ENCODE measurements around the gene CA4.

Gene CA4

DNA sequence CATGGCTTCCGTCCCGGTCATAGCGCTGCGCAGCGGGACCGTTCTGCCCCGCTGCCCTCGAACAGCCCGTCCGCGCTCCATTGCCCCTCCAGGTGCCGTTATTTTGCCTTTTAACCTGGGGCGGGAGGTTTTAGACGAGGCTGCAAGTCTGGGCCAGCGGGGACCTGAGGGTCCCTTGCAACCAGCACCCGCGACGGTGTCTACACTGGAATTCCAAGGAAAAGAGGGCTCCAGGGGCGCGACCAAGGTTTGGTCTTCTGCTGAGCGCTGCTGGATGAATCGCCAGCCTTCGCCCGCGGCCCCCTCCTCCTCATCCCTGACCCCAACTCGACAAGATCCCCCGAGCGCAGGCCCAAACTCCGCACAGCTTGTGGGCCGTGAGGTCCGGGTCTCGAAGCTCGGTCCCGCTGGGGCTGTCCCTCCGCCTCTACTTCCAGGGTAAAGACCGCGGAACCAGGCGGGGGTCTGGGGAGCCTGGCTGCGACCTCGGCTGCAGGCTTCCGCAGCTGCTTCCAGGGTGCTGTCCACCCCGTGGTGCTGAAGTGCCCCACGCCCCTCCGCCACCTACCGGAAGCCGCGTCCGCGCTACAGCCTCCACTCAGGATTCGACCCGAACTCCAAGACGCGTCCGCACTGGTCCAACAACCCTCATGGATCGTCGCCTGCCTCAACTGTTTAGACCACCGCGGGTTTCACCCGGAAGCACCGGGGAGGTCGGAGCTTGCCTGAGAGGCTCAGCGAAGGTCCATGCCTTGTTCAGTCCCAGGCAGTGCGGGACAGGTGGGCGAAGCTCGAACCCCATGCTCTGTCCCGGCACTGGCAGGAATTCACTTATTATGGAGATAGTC, 10.1 kb upstream of the CA4 start:
- H3K4me3 ChIP-seq (ENCODE audit: low read depth, low read length) = no peak overlapping the region
- TF ChIP-seq MYC (IDR thresholded peaks at IDR 0.05; ENCODE audit: low read depth, low read length) (no peak), POLR2A (IDR thresholded peaks at IDR 0.05; ENCODE audit: extremely low read depth, insufficient read length) (no peak)
- TF ChIP-seq, protein P1, sequence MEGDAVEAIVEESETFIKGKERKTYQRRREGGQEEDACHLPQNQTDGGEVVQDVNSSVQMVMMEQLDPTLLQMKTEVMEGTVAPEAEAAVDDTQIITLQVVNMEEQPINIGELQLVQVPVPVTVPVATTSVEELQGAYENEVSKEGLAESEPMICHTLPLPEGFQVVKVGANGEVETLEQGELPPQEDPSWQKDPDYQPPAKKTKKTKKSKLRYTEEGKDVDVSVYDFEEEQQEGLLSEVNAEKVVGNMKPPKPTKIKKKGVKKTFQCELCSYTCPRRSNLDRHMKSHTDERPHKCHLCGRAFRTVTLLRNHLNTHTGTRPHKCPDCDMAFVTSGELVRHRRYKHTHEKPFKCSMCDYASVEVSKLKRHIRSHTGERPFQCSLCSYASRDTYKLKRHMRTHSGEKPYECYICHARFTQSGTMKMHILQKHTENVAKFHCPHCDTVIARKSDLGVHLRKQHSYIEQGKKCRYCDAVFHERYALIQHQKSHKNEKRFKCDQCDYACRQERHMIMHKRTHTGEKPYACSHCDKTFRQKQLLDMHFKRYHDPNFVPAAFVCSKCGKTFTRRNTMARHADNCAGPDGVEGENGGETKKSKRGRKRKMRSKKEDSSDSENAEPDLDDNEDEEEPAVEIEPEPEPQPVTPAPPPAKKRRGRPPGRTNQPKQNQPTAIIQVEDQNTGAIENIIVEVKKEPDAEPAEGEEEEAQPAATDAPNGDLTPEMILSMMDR (IDR thresholded peaks at IDR 0.05; ENCODE audit: low read depth, low read length) = peak; percentile 54
- TF ChIP-seq, protein P2, sequence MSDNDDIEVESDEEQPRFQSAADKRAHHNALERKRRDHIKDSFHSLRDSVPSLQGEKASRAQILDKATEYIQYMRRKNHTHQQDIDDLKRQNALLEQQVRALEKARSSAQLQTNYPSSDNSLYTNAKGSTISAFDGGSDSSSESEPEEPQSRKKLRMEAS (IDR thresholded peaks at IDR 0.05; ENCODE audit: low read depth, low read length) = no peak

DNA sequence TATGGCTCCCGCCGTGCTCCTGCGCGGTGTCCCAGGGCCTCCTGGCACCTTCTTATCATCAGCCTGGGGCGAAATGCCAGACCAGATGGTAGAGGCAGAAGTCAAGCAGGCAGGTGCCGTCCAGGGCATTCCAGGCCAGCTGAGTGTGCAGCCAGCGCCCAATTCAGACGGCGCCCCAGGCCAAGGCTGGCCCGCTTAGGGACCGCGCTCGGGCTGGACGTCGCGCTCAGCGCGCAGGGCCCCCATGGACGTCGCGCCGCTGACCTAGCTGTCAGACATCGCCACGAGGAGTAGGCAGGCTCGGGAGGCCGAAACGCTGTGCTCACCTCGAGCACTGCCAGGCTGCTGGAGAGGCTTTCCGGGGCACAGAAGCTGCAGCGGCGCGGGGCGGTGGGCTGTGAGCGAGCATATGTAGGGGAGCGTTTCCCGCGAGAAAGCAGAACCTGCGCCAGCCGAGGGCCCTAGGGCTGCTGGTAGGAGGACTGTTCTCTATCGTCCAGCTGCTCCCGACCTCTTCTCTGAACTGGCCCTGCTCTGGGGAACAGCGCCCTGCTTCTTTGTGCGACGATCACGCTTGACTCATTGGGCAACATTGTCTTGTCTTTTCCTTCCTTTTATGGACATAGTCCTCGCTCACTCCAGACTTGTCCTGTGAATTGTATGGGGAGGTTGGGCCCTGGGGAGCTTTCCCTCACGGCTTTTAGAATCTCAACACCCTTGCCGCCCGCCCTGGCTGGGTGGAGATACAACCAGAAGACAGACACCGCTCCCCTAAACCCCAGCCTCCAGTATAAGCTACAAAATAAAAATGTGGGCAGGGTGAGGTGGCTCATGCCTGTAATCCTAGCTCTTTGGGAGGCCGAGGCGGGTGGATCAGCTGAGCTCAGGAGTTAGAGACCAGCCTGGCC, 8.4 kb upstream of the CA4 start:
- TF ChIP-seq MYC (IDR thresholded peaks at IDR 0.05; ENCODE audit: low read depth, low read length) = no peak
- TF ChIP-seq POLR2A (IDR thresholded peaks at IDR 0.05; ENCODE audit: extremely low read depth, insufficient read length) = no peak
- TF ChIP-seq, protein P2 (IDR thresholded peaks at IDR 0.05; ENCODE audit: low read depth, low read length) = no peak
- TF ChIP-seq, protein P1 (IDR thresholded peaks at IDR 0.05; ENCODE audit: low read depth, low read length) = no peak
- no peak overlapping the region for H3K4me3 ChIP-seq (ENCODE audit: low read depth, low read length)
- peak; percentile 37 for DNase-seq (ENCODE audit: low read depth)

More for the DNA sequence above, 10.1 kb upstream of the CA4 start:
- peak; percentile 64 for DNase-seq (ENCODE audit: low read depth)

DNA sequence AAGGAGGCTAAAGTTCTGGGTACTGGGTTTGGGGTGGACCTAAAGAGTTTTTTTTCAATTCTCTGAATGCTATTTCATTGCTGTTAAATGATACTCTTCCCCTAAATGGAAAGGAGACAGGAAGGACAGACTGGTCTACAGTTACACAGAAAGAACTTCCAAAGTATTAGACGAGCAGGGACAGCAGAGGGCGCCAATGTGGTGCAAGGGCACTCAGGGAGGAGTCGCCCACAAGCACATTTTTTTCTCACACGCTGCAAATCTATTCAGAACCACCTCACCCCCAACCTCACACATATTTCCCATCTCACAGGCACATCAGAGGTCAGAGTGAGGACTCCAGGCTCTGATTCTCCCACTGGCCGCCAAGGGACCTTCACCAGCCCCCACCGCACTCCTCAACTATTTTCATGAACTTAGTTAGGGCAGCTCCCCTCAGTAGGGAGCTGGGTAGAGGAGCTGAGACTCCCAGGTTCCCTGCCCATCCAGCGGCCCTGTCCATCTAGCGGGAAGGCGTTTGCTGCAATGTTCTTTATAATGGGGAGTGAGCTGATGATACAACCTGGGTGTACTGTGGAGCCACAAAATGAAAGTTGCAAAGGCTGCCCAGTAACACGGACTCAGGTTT, 6.8 kb upstream of the CA4 start:
- H3K4me3 ChIP-seq (ENCODE audit: low read depth, low read length) = no peak overlapping the region
- TF ChIP-seq, protein P1 (IDR thresholded peaks at IDR 0.05; ENCODE audit: low read depth, low read length) = peak; percentile 77
- TF ChIP-seq, protein P2 (IDR thresholded peaks at IDR 0.05; ENCODE audit: low read depth, low read length) = peak; percentile 72
- no peak for TF ChIP-seq POLR2A (IDR thresholded peaks at IDR 0.05; ENCODE audit: extremely low read depth, insufficient read length)
- TF ChIP-seq MYC (IDR thresholded peaks at IDR 0.05; ENCODE audit: low read depth, low read length) = peak; percentile 77
- DNase-seq (ENCODE audit: low read depth) = peak; percentile 86

DNA sequence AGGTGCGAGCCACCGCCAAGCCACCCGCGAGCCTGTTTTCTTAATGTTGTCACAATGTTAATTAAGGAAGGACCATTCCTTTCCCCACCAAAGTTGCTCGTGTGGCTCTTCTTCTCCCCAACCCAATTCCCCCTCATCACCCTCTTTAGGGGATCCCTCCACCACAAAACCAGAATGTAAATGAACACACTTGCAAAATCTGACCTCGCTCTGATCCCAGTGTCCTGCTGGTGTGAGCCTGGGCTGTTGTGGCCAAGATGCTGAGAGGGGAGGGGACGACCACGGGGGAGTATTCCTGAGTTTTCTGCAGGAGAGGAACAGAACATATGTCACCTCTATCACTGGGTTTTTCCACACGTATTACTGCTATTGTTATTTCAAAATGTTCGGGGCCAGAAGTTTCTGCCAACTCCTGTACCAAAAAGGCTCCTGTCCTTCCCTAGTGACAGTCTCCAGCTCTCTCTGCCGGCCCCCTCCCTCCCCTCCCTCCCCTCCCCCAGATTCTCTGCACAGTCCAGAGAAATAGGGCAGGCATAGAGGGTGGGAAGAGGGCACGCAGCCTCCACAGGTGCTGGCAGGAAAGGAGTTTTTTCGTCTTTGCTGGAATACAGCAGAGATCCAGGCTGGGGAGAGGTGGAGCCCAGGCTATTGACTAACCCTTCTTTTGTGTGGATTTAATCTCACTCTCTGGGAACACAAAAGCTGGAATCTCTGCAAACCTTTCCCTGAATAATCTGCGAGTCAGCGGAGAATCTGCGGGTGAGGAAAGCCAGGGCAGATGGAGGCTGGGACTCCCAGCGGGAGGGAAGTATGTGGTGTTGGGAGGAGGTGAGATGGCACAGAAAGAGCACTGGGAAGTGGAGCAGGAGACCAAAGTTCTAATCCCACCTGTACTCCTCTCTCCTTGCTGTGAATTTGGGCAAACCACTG, 4.5 kb upstream of the CA4 start:
- no peak overlapping the region for H3K4me3 ChIP-seq (ENCODE audit: low read depth, low read length)
- DNase-seq (ENCODE audit: low read depth) = no peak
- TF ChIP-seq, protein P2 (IDR thresholded peaks at IDR 0.05; ENCODE audit: low read depth, low read length) = no peak
- TF ChIP-seq, protein P1 (IDR thresholded peaks at IDR 0.05; ENCODE audit: low read depth, low read length) = no peak
- TF ChIP-seq MYC (IDR thresholded peaks at IDR 0.05; ENCODE audit: low read depth, low read length) = no peak
- no peak for TF ChIP-seq POLR2A (IDR thresholded peaks at IDR 0.05; ENCODE audit: extremely low read depth, insufficient read length)

Data from NB4 (cell line).